HEK293T (cell line): ENCODE measurements around the gene ZNF662.

Source experiments
- CTCF ChIA-PET: fragments of 350-600 bp; formaldehyde crosslinking; extraction: SDS; loops from one replicate; lab custom pipeline; 2021; ENCODE audit warnings: antibody characterized with exemption, inconsistent platforms; lab: Yijun Ruan, JAX
- POLR2A ChIA-PET: fragments of 350-600 bp; formaldehyde crosslinking; extraction: SDS; loops from one replicate; lab custom pipeline; 2020; ENCODE audit warnings: antibody characterized with exemption, inconsistent platforms; lab: Yijun Ruan, JAX
- DNase-seq: peaks from one replicate; pipeline ENCODE4 v3.0.0; 2012; ENCODE audit warnings: mixed read lengths; ENCODE audit errors: extremely low spot score
- ARNT ChIP-seq: fragments of 450-650 bp; IDR thresholded peaks from 2 replicates; pipeline ENCODE4 v1.6.1; 2017; ENCODE audit warnings: mild to moderate bottlenecking
- BHLHE40 ChIP-seq: fragments of 450-650 bp; IDR thresholded peaks from 2 replicates; pipeline ENCODE4 v1.6.1; 2016; ENCODE audit warnings: mild to moderate bottlenecking, moderate library complexity, borderline replicate concordance
- CTBP1 ChIP-seq: fragments of 450-650 bp; IDR thresholded peaks from 2 replicates; pipeline ENCODE4 v1.6.1; 2016; ENCODE audit warnings: borderline replicate concordance
- ELF4 ChIP-seq: fragments of 450-650 bp; IDR thresholded peaks from 2 replicates; pipeline ENCODE4 v1.6.1; 2017; ENCODE audit warnings: antibody characterized with exemption
- FOXA1 ChIP-seq: fragments of 450-650 bp; IDR thresholded peaks from 2 replicates; pipeline ENCODE4 v1.6.1; 2016; ENCODE audit warnings: mild to moderate bottlenecking
- FOXK2 ChIP-seq: fragments of 450-650 bp; IDR thresholded peaks from 2 replicates; pipeline ENCODE4 v1.6.1; 2016; ENCODE audit warnings: mild to moderate bottlenecking
- FOXM1 ChIP-seq: fragments of 450-650 bp; IDR thresholded peaks from 2 replicates; pipeline ENCODE4 v1.6.1; 2017; ENCODE audit warnings: mild to moderate bottlenecking, borderline replicate concordance
- HDGF ChIP-seq: fragments of 450-650 bp; IDR thresholded peaks from 2 replicates; pipeline ENCODE4 v1.6.1; 2017; ENCODE audit warnings: antibody characterized with exemption, borderline replicate concordance
- L3MBTL2 ChIP-seq: fragments of 450-650 bp; conservative IDR thresholded peaks from 2 replicates; pipeline ENCODE4 v1.6.1; 2016; ENCODE audit warnings: mild to moderate bottlenecking
- LEF1 ChIP-seq: fragments of 450-650 bp; IDR thresholded peaks from 2 replicates; pipeline ENCODE4 v1.6.1; 2017; ENCODE audit warnings: mild to moderate bottlenecking, borderline replicate concordance
- NFRKB ChIP-seq: fragments of 450-650 bp; IDR thresholded peaks from 2 replicates; pipeline ENCODE4 v1.6.1; 2016; ENCODE audit warnings: mild to moderate bottlenecking, moderate library complexity
- SP1 ChIP-seq: fragments of 450-650 bp; IDR thresholded peaks from 2 replicates; pipeline ENCODE4 v1.6.1; 2017
- SUZ12 ChIP-seq: fragments of 450-650 bp; IDR thresholded peaks from 2 replicates; pipeline ENCODE4 v1.6.1; 2016; ENCODE audit warnings: mild to moderate bottlenecking
- TARDBP ChIP-seq: fragments of 450-650 bp; IDR thresholded peaks from 2 replicates; pipeline ENCODE4 v1.6.1; 2016
- ZNF384 ChIP-seq: fragments of 450-650 bp; IDR thresholded peaks from 2 replicates; pipeline ENCODE4 v1.6.1; 2016
- TF ChIP-seq, protein P1 (sequence below): fragments of 450-650 bp; IDR thresholded peaks from 2 replicates; pipeline ENCODE4 v1.6.1; 2016

The ZNF662 gene

GRCh38 chr3:42868841-42869240 is 37.1 kb upstream of the ZNF662 start:
- no peak for TF ChIP-seq FOXM1
- no peak for TF ChIP-seq CTBP1
- TF ChIP-seq LEF1, result no peak
- TF ChIP-seq FOXA1, result no peak
- TF ChIP-seq ELF4, result no peak
- TF ChIP-seq NFRKB, result no peak
- TF ChIP-seq, protein P1, sequence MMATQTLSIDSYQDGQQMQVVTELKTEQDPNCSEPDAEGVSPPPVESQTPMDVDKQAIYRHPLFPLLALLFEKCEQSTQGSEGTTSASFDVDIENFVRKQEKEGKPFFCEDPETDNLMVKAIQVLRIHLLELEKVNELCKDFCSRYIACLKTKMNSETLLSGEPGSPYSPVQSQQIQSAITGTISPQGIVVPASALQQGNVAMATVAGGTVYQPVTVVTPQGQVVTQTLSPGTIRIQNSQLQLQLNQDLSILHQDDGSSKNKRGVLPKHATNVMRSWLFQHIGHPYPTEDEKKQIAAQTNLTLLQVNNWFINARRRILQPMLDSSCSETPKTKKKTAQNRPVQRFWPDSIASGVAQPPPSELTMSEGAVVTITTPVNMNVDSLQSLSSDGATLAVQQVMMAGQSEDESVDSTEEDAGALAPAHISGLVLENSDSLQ, result no peak
- CTCF ChIA-PET, result no interaction called here
- POLR2A ChIA-PET, result no interaction called here
- no peak for DNase-seq

GRCh38 chr3:42871592-42872196 is 34.2 kb upstream of the ZNF662 start:
- TF ChIP-seq LEF1, result no peak
- TF ChIP-seq FOXM1, result no peak
- TF ChIP-seq, protein P1, result no peak
- no peak for TF ChIP-seq BHLHE40
- TF ChIP-seq FOXK2, result no peak
- no peak for TF ChIP-seq FOXA1
- no peak for TF ChIP-seq ARNT
- no peak for TF ChIP-seq CTBP1
- TF ChIP-seq SUZ12, result no peak
- no peak for TF ChIP-seq ELF4
- no peak for TF ChIP-seq ZNF384
- no peak for TF ChIP-seq TARDBP
- TF ChIP-seq HDGF, result no peak
- no peak for TF ChIP-seq L3MBTL2
- TF ChIP-seq NFRKB, result no peak
- no peak for TF ChIP-seq SP1
- DNase-seq, result no peak
- POLR2A ChIA-PET, result no interaction called here
- CTCF ChIA-PET, result no interaction called here

DNA sequence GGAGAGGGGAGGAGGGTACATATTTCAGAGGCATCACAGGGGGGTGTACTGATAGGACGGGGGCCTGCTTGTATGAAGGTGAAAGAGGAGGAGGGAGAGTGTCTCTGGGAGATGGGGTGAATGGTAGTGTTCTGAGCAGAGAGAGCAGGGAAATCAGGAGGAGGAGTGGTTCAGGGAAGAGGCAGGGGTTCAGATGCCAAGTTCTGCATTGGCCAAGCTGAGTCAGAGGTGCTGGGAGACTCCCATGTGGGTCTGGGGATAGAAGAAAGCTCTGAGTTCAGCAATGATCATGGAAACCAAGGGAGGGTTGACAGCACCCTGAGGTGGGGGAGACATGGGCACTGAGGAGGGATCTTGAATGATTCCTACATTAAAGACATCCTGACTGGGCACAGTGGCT is 33.2 kb upstream of the ZNF662 start:
- TF ChIP-seq, protein P1, result no peak
- TF ChIP-seq BHLHE40, result no peak
- TF ChIP-seq FOXK2, result no peak
- no peak for TF ChIP-seq ARNT
- no peak for TF ChIP-seq ZNF384
- TF ChIP-seq FOXM1, result no peak
- TF ChIP-seq TARDBP, result no peak
- TF ChIP-seq CTBP1, result no peak
- no peak for TF ChIP-seq ELF4
- no peak for TF ChIP-seq NFRKB
- TF ChIP-seq FOXA1, result no peak
- TF ChIP-seq SUZ12, result no peak
- no peak for TF ChIP-seq L3MBTL2
- no peak for TF ChIP-seq LEF1
- TF ChIP-seq SP1, result no peak
- TF ChIP-seq HDGF, result no peak
- POLR2A ChIA-PET, result no interaction called here
- DNase-seq, result no peak
- CTCF ChIA-PET, result no interaction called here

GRCh38 chr3:42873221-42873982 is 32.5 kb upstream of the ZNF662 start:
- TF ChIP-seq ZNF384, result no peak
- TF ChIP-seq, protein P1, result no peak
- no peak for TF ChIP-seq ELF4
- no peak for TF ChIP-seq CTBP1
- TF ChIP-seq FOXM1, result no peak
- TF ChIP-seq SUZ12, result no peak
- TF ChIP-seq L3MBTL2, result no peak
- TF ChIP-seq FOXA1, result no peak
- TF ChIP-seq BHLHE40, result no peak
- TF ChIP-seq FOXK2, result no peak
- no peak for TF ChIP-seq TARDBP
- no peak for TF ChIP-seq ARNT
- no peak for TF ChIP-seq NFRKB
- no peak for TF ChIP-seq LEF1
- TF ChIP-seq HDGF, result no peak
- no peak for TF ChIP-seq SP1
- CTCF ChIA-PET, result no interaction called here
- DNase-seq, result no peak
- POLR2A ChIA-PET, result no interaction called here

GRCh38 chr3:42874749-42875148 is 31.2 kb upstream of the ZNF662 start:
- ChIA-PET CTCF (no interaction called here), POLR2A (no interaction called here)
- DNase-seq, result no peak
- TF ChIP-seq FOXM1, result no peak
- no peak for TF ChIP-seq FOXA1
- TF ChIP-seq LEF1, result no peak
- no peak for TF ChIP-seq ARNT
- no peak for TF ChIP-seq SUZ12
- no peak for TF ChIP-seq TARDBP
- TF ChIP-seq, protein P1, result no peak
- no peak for TF ChIP-seq CTBP1
- no peak for TF ChIP-seq L3MBTL2
- TF ChIP-seq FOXK2, result no peak
- no peak for TF ChIP-seq ELF4
- no peak for TF ChIP-seq NFRKB
- no peak for TF ChIP-seq SP1
- no peak for TF ChIP-seq BHLHE40
- no peak for TF ChIP-seq HDGF
- no peak for TF ChIP-seq ZNF384
